HG03108 (cell line): ENCODE results near the gene AXIN1.
"Not testable (repeated sequence)": the region's sequence is repeated elsewhere in the genome, so short reads cannot be mapped to it uniquely, and the experiment has no call there.

Source experiments
- ATAC-seq: cut with Tn5 transposase; IDR thresholded peaks from one replicate; pipeline ENCODE4 v1.9.1; 2021; ENCODE audit warnings: moderate library complexity; ENCODE audit not compliant: unreplicated experiment

Gene AXIN1

GRCh38 chr16:353404-354290 lies 1.1 kb upstream of the AXIN1 start:
- peak; percentile 1 for ATAC-seq

GRCh38 chr16:351804-352520 lies 561 bp downstream of the AXIN1 start:
- ATAC-seq: peak; percentile 9

GRCh38 chr16:350203-350602 lies 2.3 kb downstream of the AXIN1 start:
- ATAC-seq: no peak

- no peak for ATAC-seq
These were observed 3.3 kb downstream of the AXIN1 start for GRCh38 chr16:349211-349610.

GRCh38 chr16:348495-348894 lies 4.0 kb downstream of the AXIN1 start:
- not testable (repeated sequence) for ATAC-seq

- ATAC-seq: no peak
These were observed 5.3 kb downstream of the AXIN1 start for GRCh38 chr16:347203-347602.

GRCh38 chr16:346587-346986 lies 5.9 kb downstream of the AXIN1 start:
- ATAC-seq: no peak

GRCh38 chr16:345772-346171 lies 6.8 kb downstream of the AXIN1 start:
- ATAC-seq: no peak

- no peak for ATAC-seq
These were observed 9.9 kb downstream of the AXIN1 start for GRCh38 chr16:342455-343213.

GRCh38 chr16:341974-342336 lies 10.6 kb downstream of the AXIN1 start:
- ATAC-seq: not testable (repeated sequence)

GRCh38 chr16:341095-341973 lies 11.2 kb downstream of the AXIN1 start:
- not testable (repeated sequence) for ATAC-seq

- ATAC-seq: no peak
These were observed 12.0 kb downstream of the AXIN1 start for GRCh38 chr16:340370-341091.

- ATAC-seq: no peak
These were observed 12.8 kb downstream of the AXIN1 start for GRCh38 chr16:339680-340079.

- ATAC-seq: no peak
These were observed 14.4 kb downstream of the AXIN1 start for GRCh38 chr16:337975-338575.

GRCh38 chr16:337437-337836 lies 15.1 kb downstream of the AXIN1 start:
- no peak for ATAC-seq

GRCh38 chr16:336269-336668 lies 16.3 kb downstream of the AXIN1 start:
- no peak for ATAC-seq

GRCh38 chr16:334861-335632 lies 17.5 kb downstream of the AXIN1 start:
- not testable (repeated sequence) for ATAC-seq

GRCh38 chr16:334164-334832 lies 18.2 kb downstream of the AXIN1 start:
- not testable (repeated sequence) for ATAC-seq
